Activated naive CD8-positive, alpha-beta T cell treated with anti-CD3 and anti-CD28 coated beads, Interleukin-2, amount 50 U/mL, for 24 hours (primary cell): ENCODE data around the gene CRYBA1.
"Not testable (repeated sequence)": the region's sequence is repeated elsewhere in the genome, so short reads cannot be mapped to it uniquely, and the experiment has no call there.

Experiments
- ATAC-seq: fragments of 150-1000 bp; cut with Tn5 transposase; one replicate; pipeline ENCODE4 v1.10.0; 2021
- DNase-seq: peaks from one replicate; pipeline ENCODE4 v3.0.0; 2021
- H3K27ac Mint-ChIP-seq: one replicate; pipeline ENCODE4 v1.8.0; 2021; ENCODE audit warnings: mild to moderate bottlenecking, mixed read lengths
- H3K27me3 Mint-ChIP-seq: one replicate; pipeline ENCODE4 v1.8.0; 2021; ENCODE audit warnings: mixed read lengths
- H3K36me3 Mint-ChIP-seq: one replicate; pipeline ENCODE4 v1.8.0; 2021; ENCODE audit warnings: low read depth, mixed read lengths
- H3K4me1 Mint-ChIP-seq: one replicate; pipeline ENCODE4 v1.8.0; 2021; ENCODE audit warnings: mixed read lengths
- H3K4me3 Mint-ChIP-seq: one replicate; pipeline ENCODE4 v1.8.0; 2021; ENCODE audit warnings: mild to moderate bottlenecking, moderate library complexity, mixed read lengths
- H3K9me3 Mint-ChIP-seq: one replicate; pipeline ENCODE4 v1.8.0; 2021; ENCODE audit warnings: mixed read lengths

The CRYBA1 gene, protein sequence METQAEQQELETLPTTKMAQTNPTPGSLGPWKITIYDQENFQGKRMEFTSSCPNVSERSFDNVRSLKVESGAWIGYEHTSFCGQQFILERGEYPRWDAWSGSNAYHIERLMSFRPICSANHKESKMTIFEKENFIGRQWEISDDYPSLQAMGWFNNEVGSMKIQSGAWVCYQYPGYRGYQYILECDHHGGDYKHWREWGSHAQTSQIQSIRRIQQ

GRCh38 chr17:29246628-29247027 lies at the start of gene CRYBA1:
CRYBA1 (plus strand) TSS chr17:29246859; CDS start chr17:29246864, 5 bp downstream.
- H3K4me3 Mint-ChIP-seq, result no peak within 1 kb of the TSS
- no peaks in the 10 kb centered on the region for H3K27me3 Mint-ChIP-seq
- H3K36me3 Mint-ChIP-seq, result no peaks in the 10 kb centered on the region
- no peak for ATAC-seq
- no peak for DNase-seq
- H3K4me1 Mint-ChIP-seq, result no peaks in the 10 kb centered on the region
- no peaks in the 10 kb centered on the region for H3K9me3 Mint-ChIP-seq
- H3K27ac Mint-ChIP-seq, result no peak within 1 kb of the TSS

GRCh38 chr17:29197516-29198272 lies 49.0 kb upstream of the CRYBA1 start:
- no peak for ATAC-seq
- DNase-seq, result no peak
- no peak overlapping the region for H3K27ac Mint-ChIP-seq

DNA sequence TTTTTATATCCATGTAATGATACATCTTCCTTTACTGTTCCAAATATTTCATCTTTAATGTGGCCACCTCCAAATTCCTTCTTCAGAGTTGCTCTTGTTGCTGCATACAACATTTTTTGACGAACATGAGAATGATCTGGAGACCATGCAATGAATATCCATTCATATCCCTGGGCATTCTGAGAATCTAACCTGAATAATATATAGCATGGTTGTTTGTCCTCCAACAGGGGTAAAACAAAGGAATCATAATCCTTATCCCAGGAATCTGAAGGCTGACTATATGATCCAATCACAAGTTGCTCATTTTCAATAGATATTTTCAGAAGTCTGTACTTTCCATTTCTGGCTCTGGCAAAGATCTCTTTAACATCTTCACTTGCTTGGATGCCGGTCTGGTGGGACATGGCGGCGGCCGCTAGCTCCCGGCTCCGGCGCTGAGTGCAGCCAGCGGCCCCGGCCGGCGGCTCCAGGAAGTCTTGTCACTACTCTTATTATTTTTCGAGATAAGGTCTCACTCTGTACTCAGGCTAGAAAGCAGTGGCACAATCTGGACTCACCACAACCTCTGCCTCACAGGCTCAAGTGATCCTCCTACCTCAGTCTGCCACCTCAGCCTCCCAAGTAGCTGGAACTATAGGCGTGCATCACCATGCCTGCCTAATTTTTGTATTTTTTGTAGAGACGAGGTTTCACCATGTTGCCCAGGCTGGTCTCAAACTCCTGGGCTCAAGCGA lies 42.4 kb upstream of the CRYBA1 start:
- not testable (repeated sequence) for H3K4me3 Mint-ChIP-seq, H3K27ac Mint-ChIP-seq, ATAC-seq

More at GRCh38 chr17:29197516-29198272, 49.0 kb upstream of the CRYBA1 start:
- peaks cover 8% of the 10 kb centered on the region for H3K27me3 Mint-ChIP-seq
- peaks cover 5% of the 10 kb centered on the region for H3K4me1 Mint-ChIP-seq
- no peak overlapping the region for H3K4me3 Mint-ChIP-seq
- no peaks in the 10 kb centered on the region for H3K9me3 Mint-ChIP-seq
- H3K36me3 Mint-ChIP-seq, result no peaks in the 10 kb centered on the region

DNA sequence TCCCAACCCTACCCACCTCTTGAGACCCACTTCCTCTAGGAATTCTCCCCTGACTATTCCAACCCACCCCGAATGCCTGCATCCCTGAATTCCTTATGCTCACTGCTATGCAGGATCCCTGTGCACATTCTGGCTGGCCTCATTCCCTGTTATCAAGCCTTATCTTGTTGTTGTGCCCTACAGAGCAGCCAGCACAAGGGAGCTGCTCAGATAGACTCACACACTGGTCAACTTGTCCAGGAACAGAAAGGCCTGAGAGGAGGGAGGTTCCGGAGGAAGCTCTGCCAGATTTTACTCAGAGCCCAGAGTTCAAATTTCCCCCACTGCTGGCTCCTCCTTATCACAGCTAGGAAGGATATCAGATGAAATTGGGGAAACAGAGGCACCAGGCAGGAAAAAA lies 41.6 kb upstream of the CRYBA1 start:
- no peak overlapping the region for H3K4me3 Mint-ChIP-seq
- ATAC-seq, result no peak
- no peaks in the 10 kb centered on the region for H3K9me3 Mint-ChIP-seq
- no peak for DNase-seq
- H3K4me1 Mint-ChIP-seq, result no peaks in the 10 kb centered on the region
- H3K27ac Mint-ChIP-seq, result no peak overlapping the region
- H3K36me3 Mint-ChIP-seq, result no peaks in the 10 kb centered on the region
- H3K27me3 Mint-ChIP-seq, result peaks cover 9% of the 10 kb centered on the region

More for the DNA sequence above, 42.4 kb upstream of the CRYBA1 start:
- not testable (repeated sequence) for H3K9me3 Mint-ChIP-seq, H3K4me1 Mint-ChIP-seq, DNase-seq, H3K27me3 Mint-ChIP-seq, H3K36me3 Mint-ChIP-seq

DNA sequence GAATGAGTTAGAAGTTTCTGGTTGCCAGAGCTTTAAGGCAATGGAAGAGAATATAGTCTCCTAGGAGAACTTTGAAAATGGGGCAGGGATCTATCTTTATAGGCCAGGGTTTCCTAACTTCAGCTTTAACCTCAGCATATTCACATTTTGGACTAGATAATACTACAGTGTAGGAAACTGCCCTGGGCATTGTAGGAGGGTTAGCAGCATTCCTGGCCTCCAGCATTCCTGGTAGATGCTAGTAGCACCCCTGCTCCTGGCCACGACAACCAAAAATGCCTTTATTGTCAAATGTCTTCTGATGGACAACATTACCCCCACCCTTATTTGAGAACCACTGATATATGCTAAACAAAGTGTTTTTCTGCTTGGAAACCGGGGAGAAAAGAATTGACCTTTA lies 38.7 kb upstream of the CRYBA1 start:
- Mint-ChIP-seq H3K4me3 (no peak overlapping the region), H3K27me3 (peaks cover 4% of the 10 kb centered on the region), H3K9me3 (no peaks in the 10 kb centered on the region), H3K36me3 (no peaks in the 10 kb centered on the region), H3K4me1 (no peaks in the 10 kb centered on the region), H3K27ac (no peak overlapping the region)
- DNase-seq (no peak), ATAC-seq (no peak)

DNA sequence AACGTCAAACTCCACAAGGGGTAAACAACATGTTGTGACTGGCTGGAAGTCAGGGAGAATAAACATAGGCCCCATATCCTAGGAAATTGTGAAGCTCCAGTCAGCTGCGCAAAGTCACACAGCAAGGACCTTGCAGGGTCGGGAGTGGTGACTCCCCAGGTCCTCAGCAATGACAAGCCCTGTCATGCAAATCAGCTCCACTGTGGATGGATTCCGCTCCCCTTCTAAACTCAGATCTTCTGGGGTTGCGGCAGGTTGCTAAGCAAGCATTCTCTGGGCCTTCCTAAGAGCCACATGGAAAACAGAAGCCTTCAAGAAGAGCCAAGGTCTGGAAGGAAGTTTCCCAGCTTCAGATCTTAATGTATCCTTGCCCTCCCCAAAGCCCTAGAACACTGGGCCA lies 37.6 kb upstream of the CRYBA1 start:
- Mint-ChIP-seq H3K9me3 (no peaks in the 10 kb centered on the region), H3K4me3 (no peak overlapping the region), H3K27ac (no peak overlapping the region), H3K36me3 (no peaks in the 10 kb centered on the region), H3K4me1 (no peaks in the 10 kb centered on the region), H3K27me3 (peaks cover 6% of the 10 kb centered on the region)
- no peak for ATAC-seq
- no peak for DNase-seq

GRCh38 chr17:29210879-29211278 lies 35.8 kb upstream of the CRYBA1 start:
- Mint-ChIP-seq H3K9me3 (no peaks in the 10 kb centered on the region), H3K4me1 (no peaks in the 10 kb centered on the region), H3K36me3 (no peaks in the 10 kb centered on the region), H3K27ac (no peak overlapping the region), H3K27me3 (peaks cover 2% of the 10 kb centered on the region), H3K4me3 (no peak overlapping the region)
- DNase-seq, result no peak
- no peak for ATAC-seq

DNA sequence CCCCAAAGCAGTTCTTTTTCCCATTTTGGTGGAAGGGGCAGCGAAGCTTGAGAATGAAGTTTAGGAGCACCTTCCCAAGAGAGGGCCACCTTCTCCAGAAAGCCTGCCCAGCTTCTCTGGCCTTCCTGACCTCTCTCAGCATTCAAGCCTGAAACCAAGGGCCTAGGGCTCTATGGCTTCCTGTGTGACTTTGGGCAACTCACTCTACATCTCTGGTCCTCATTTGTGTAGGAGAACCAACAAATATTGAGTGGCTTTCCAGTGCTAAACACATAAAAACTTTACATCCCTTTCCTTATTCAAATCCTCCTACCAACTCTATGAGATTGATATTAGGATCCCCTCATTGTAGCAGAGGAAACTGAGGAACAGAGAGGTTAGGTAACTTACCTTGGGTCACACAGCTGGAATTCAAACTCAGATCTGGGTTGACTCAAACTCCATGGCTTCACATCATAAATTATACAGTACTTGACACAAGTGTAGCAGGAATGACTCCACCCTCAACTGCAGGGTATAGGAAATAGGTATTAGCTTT lies 34.5 kb upstream of the CRYBA1 start:
- Mint-ChIP-seq H3K36me3 (no peaks in the 10 kb centered on the region), H3K4me3 (no peak overlapping the region), H3K27ac (no peak overlapping the region), H3K27me3 (peaks cover 2% of the 10 kb centered on the region), H3K9me3 (no peaks in the 10 kb centered on the region), H3K4me1 (no peaks in the 10 kb centered on the region)
- DNase-seq, result no peak
- ATAC-seq, result no peak

- no peak overlapping the region for H3K27ac Mint-ChIP-seq
- H3K4me1 Mint-ChIP-seq, result no peaks in the 10 kb centered on the region
- H3K27me3 Mint-ChIP-seq, result peaks cover 2% of the 10 kb centered on the region
- no peak for ATAC-seq
- no peaks in the 10 kb centered on the region for H3K36me3 Mint-ChIP-seq
- H3K9me3 Mint-ChIP-seq, result no peaks in the 10 kb centered on the region
- H3K4me3 Mint-ChIP-seq, result no peak overlapping the region
- no peak for DNase-seq
Measured at GRCh38 chr17:29212681-29213121, 34.0 kb upstream of the CRYBA1 start.

DNA sequence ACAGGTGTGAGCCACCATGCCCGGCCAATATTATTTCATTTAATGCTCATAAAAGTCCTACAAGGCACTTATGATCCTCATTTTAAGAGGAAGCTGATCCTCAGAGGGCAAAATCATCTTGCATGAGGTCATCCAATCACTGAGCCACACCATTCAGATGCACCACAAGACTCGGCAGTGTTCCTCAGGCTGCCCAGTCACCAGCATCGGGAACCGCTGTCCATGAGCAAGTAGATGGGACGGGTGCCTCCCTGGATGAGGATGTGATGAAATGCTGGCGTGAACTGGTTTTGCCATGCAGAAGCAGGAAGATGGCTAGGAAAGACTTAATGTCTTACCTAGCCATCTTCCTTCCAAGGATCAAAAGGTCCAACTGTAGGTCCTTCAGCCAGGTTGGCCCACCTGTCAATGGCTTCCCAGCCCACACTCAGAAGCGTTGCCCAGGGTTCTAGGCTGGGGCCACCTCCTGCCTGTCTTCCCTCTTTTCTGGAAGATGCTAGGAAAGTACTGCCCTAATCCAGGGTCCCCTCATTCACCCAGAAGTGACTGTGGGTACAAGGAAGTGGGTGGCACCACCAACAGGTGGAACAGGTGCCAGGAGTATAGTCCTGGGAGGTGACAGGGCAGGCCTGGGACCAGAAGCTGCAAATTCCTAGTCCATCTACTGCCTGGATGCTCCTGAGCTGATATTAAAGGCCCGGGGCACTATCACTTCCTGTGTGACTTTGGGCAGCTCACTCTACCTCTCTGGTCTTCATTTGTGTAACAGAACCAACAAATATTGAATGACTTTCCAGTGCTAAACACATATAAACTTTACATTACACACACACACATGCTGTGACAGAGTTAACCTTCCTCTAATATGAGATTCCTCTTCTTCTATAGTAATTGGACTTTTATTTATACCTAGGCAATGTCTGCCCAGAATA lies 32.2 kb upstream of the CRYBA1 start:
- Mint-ChIP-seq H3K36me3 (no peaks in the 10 kb centered on the region), H3K9me3 (no peaks in the 10 kb centered on the region), H3K27me3 (peaks cover 2% of the 10 kb centered on the region), H3K4me3 (no peak overlapping the region), H3K27ac (no peak overlapping the region), H3K4me1 (peaks cover under 1% of the 10 kb centered on the region)
- DNase-seq (no peak), ATAC-seq (no peak)

- Mint-ChIP-seq H3K9me3 (no peaks in the 10 kb centered on the region), H3K36me3 (no peaks in the 10 kb centered on the region), H3K4me1 (peaks cover 4% of the 10 kb centered on the region), H3K27ac (no peak overlapping the region), H3K4me3 (no peak overlapping the region), H3K27me3 (peaks cover 2% of the 10 kb centered on the region)
- ATAC-seq (no peak), DNase-seq (no peak)
Measured at GRCh38 chr17:29215174-29215573, 31.5 kb upstream of the CRYBA1 start.

DNA sequence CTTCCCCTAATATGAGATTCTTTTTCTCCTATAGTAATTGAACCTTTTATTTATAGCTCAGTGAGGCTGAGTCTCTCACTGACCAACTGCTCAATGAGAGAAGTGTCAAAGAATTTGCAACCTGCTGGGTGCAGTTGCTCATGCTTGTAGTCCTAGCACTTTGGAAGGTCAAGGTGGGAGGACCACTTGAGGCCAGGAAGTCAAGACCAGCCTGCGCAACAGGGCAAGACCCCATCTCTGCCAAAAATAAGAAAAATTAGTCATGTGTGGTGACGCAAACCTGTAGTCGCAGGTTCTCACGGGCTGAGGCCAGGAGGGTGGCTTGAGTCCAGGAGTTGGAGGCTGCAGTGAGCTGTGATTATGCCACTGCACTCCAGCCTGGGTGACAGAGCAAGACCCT lies 30.9 kb upstream of the CRYBA1 start:
- Mint-ChIP-seq H3K27ac (no peak overlapping the region), H3K27me3 (peaks cover 2% of the 10 kb centered on the region), H3K9me3 (no peaks in the 10 kb centered on the region), H3K4me1 (peaks cover 4% of the 10 kb centered on the region), H3K4me3 (no peak overlapping the region), H3K36me3 (no peaks in the 10 kb centered on the region)
- ATAC-seq (no peak), DNase-seq (no peak)

DNA sequence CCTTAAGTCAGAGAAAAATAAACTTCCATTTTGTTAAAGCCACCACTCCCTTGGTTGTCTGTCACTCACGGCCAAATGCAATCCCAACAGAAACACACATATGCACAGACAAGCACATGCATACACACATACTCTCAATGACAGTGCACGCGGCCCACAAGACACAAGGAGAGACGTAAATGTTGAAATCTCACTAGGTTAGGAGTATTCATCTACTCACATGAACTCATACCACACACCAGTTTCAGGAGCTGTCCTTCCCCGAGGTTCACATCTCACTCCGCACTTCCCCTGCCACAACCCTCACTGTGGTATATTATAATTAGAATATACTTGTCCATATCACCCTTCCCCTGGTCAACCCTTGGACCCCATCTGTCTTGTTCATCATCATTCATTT lies 30.5 kb upstream of the CRYBA1 start:
- Mint-ChIP-seq H3K36me3 (no peaks in the 10 kb centered on the region), H3K4me1 (peaks cover 4% of the 10 kb centered on the region), H3K27ac (no peak overlapping the region), H3K4me3 (no peak overlapping the region), H3K27me3 (peaks cover 2% of the 10 kb centered on the region), H3K9me3 (no peaks in the 10 kb centered on the region)
- no peak for ATAC-seq
- DNase-seq, result no peak

DNA sequence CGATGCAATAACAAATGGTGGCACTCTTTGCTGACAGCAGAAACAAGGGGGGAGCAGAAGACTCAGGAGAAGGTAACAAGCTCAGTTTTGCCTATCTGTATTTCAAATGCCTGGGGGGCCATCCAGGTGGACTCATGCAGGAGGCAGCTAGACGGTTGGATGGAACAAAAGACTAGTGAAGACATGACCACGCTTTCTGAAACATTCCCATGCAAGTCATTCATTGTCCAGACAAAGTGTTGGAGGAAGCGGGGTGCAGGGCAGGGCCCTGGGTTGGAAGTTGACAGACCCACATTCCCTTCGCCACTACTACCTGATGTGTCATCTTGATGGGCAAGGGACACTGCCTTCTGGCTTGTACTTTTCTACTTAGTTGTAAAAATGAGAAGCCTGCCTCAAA lies 29.8 kb upstream of the CRYBA1 start:
- no peak for DNase-seq
- H3K27ac Mint-ChIP-seq, result no peak overlapping the region
- no peaks in the 10 kb centered on the region for H3K36me3 Mint-ChIP-seq
- peaks cover 4% of the 10 kb centered on the region for H3K4me1 Mint-ChIP-seq
- ATAC-seq, result no peak
- no peaks in the 10 kb centered on the region for H3K9me3 Mint-ChIP-seq
- no peak overlapping the region for H3K4me3 Mint-ChIP-seq
- H3K27me3 Mint-ChIP-seq, result peaks cover 2% of the 10 kb centered on the region
